Prostate gland (tissue), 2 donors: Measurements from ENCODE around the gene E2F2. TPM values are rescaled to one million over a fixed set of nuclear protein-coding genes. Genes with fewer than 3 reads are reported as not detected.

Source experiments
- DNase-seq: peaks from one replicate; pipeline ENCODE4 v3.0.0-alpha.2; 2019; ENCODE audit warnings: low spot score
- H3K27ac ChIP-seq, 2 donors: fragments of 200-600 bp; sonication (generic); 2 replicates each; pipeline ENCODE4 v1.5.1; 2017 to 2019
- H3K27me3 ChIP-seq: fragments of 200-600 bp; sonication (generic); replicated peaks from 2 replicates; pipeline ENCODE4 v1.5.1; 2019; ENCODE audit not compliant: insufficient read depth
- H3K36me3 ChIP-seq, 2 donors: fragments of 200-600 bp; sonication (generic); 1 replicate in 1 of 2; 2 replicates in 1 of 2; pipeline versions ENCODE4 v1.5.1 to v1.8.1; 2017 to 2019
- H3K4me1 ChIP-seq: fragments of 200-600 bp; sonication (generic); replicated peaks from 2 replicates; pipeline ENCODE4 v1.5.1; 2019
- H3K4me3 ChIP-seq, 2 donors: fragments of 200-600 bp; sonication (generic); 2 replicates each; pipeline ENCODE4 v1.5.1; 2017 to 2019
- H3K9me3 ChIP-seq: fragments of 200-600 bp; sonication (generic); 2 replicates; pipeline ENCODE4 v1.5.1; 2017
- POLR2A ChIP-seq: fragments of 450-650 bp; IDR thresholded peaks from one replicate; pipeline ENCODE4 v1.6.1; 2016; ENCODE audit warnings: antibody characterized with exemption, mild to moderate bottlenecking
- POLR2AphosphoS5 ChIP-seq: sonication (generic); formaldehyde crosslinking; IDR thresholded peaks from one replicate; pipeline ENCODE4 v1.6.1; 2017; ENCODE audit warnings: antibody characterized with exemption
- WGBS: methylation state at CpG from one replicate; pipeline ENCODE4 v1.1.5; 2018; 5-methylcytosine and 5-hydroxymethylcytosine counted together
- intact Hi-C: fragments of 100-400 bp; cut with DNase I; formaldehyde crosslinking; loops from one replicate; pipeline ENCODE4 v1.14.2; 2022
- total RNA-seq, 2 donors: library from RNA; depleted of rRNA; stranded (reverse); fragments of >200 nt; gene quantifications; one replicate each; pipeline ENCODE4 v1.1.0, GENCODE V29; 2016
- TF ChIP-seq, protein P1 (sequence below), 4 experiments: fragments of 200-600 bp in 2 of 4; fragments of 450-650 bp in 2 of 4; sonication (generic) in 2 of 4; IDR thresholded peaks; 1 replicate in 3 of 4; 2 replicates in 1 of 4; pipeline ENCODE4 v1.5.1; 2016 to 2019; ENCODE audit warnings: antibody characterized with exemption in 4 of 4, mild to moderate bottlenecking in 2 of 4, moderate library complexity in 2 of 4

The E2F2 gene
- total RNA-seq, 2 donors from 2014 or later: 1.0 to 4.1 TPM

GRCh38 chr1:23522244-23522982 lies 8.6 kb downstream of the E2F2 start:
- Histone ChIP-seq H3K4me1 (no peaks in the 10 kb centered on the region), H3K27me3 (no peaks in the 10 kb centered on the region), H3K4me3 (no peak overlapping the region), H3K27ac (no peak overlapping the region), H3K36me3 (no peaks in the 10 kb centered on the region), H3K9me3 (no peaks in the 10 kb centered on the region)
- intact Hi-C loops: no loop called here
- no peak for TF ChIP-seq POLR2AphosphoS5
- TF ChIP-seq POLR2A: no peak
- TF ChIP-seq, protein P1, sequence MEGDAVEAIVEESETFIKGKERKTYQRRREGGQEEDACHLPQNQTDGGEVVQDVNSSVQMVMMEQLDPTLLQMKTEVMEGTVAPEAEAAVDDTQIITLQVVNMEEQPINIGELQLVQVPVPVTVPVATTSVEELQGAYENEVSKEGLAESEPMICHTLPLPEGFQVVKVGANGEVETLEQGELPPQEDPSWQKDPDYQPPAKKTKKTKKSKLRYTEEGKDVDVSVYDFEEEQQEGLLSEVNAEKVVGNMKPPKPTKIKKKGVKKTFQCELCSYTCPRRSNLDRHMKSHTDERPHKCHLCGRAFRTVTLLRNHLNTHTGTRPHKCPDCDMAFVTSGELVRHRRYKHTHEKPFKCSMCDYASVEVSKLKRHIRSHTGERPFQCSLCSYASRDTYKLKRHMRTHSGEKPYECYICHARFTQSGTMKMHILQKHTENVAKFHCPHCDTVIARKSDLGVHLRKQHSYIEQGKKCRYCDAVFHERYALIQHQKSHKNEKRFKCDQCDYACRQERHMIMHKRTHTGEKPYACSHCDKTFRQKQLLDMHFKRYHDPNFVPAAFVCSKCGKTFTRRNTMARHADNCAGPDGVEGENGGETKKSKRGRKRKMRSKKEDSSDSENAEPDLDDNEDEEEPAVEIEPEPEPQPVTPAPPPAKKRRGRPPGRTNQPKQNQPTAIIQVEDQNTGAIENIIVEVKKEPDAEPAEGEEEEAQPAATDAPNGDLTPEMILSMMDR (IDR thresholded peaks at IDR 0.05): no peak
- 87% methylated on average over 7 of the region's 7 CpGs for WGBS
- DNase-seq: no peak

- H3K9me3 ChIP-seq: no peaks in the 10 kb centered on the region
- no peak overlapping the region for H3K4me3 ChIP-seq
- 92% methylated on average over 16 of the region's 16 CpGs for WGBS
- H3K27me3 ChIP-seq: no peaks in the 10 kb centered on the region
- no peaks in the 10 kb centered on the region for H3K4me1 ChIP-seq
- no peaks in the 10 kb centered on the region for H3K36me3 ChIP-seq
- no peak overlapping the region for H3K27ac ChIP-seq
- intact Hi-C loops: no loop called here
- TF ChIP-seq POLR2A (no peak), POLR2AphosphoS5 (no peak)
- TF ChIP-seq, protein P1 (IDR thresholded peaks at IDR 0.05): no peak
- DNase-seq: no peak
These were observed 9.4 kb downstream of the E2F2 start for GRCh38 chr1:23521588-23521987.

DNA sequence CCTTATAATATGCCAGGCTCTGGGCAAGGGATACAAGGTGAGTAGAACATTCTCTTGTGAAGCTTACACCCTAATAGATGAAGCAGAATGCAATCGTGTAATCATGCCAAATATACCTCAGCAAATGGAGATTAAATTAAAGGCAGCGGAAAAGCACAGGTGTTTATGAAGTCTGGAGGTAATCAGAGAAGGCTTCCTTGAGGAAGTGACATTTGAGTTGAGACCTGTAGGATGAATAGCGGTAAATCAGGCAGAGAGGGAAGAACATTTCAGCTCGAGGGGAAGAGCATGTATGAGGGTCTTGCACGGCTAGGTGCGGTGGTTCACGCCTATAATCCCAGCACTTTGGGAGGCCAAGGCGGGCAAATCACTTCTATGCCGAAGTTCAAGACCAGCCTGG lies 13.5 kb downstream of the E2F2 start:
- Histone ChIP-seq H3K9me3 (no peaks in the 10 kb centered on the region), H3K27me3 (no peaks in the 10 kb centered on the region), H3K4me3 (no peak overlapping the region), H3K36me3 (no peaks in the 10 kb centered on the region), H3K27ac (no peak overlapping the region), H3K4me1 (no peaks in the 10 kb centered on the region)
- TF ChIP-seq POLR2AphosphoS5: no peak
- TF ChIP-seq, protein P1 (IDR thresholded peaks at IDR 0.05): no peak
- TF ChIP-seq POLR2A: no peak
- intact Hi-C loops: no loop called here
- WGBS: 91% methylated on average over 9 of the region's 9 CpGs
- DNase-seq: no peak

DNA sequence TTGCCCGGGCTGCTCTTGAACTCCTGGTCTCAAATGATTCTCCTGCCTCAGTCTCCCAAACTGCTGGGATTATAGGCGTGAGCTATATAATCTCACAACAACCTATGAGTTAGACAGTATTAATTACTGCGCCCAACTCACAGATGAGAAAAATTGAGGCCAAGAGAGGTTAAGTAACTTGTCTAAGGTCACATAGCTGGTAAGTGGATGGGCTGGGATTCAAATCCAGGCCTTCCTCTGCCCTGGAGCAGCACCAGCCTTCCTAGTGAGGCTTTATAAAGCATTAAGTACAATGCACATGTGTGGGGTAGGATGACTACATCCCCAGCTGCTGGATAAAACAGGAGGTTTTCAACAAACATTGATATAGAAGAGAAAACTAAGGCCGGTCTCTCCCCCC lies 15.1 kb downstream of the E2F2 start:
- H3K36me3 ChIP-seq: no peaks in the 10 kb centered on the region
- 97% methylated on average over 4 of the region's 4 CpGs for WGBS
- TF ChIP-seq, protein P1 (IDR thresholded peaks at IDR 0.05): no peak
- no peak for TF ChIP-seq POLR2A
- TF ChIP-seq POLR2AphosphoS5: no peak
- intact Hi-C loops: no loop called here
- no peaks in the 10 kb centered on the region for H3K9me3 ChIP-seq
- H3K4me3 ChIP-seq: no peak overlapping the region
- DNase-seq: no peak
- H3K27me3 ChIP-seq: no peaks in the 10 kb centered on the region
- H3K27ac ChIP-seq: no peak overlapping the region
- H3K4me1 ChIP-seq: no peaks in the 10 kb centered on the region

- TF ChIP-seq POLR2AphosphoS5 (no peak), POLR2A (no peak)
- TF ChIP-seq, protein P1 (IDR thresholded peaks at IDR 0.05): no peak
- no peaks in the 10 kb centered on the region for H3K36me3 ChIP-seq
- intact Hi-C loops: no loop called here
These were observed 16.8 kb downstream of the E2F2 start for GRCh38 chr1:23514111-23514679.

More at GRCh38 chr1:23514111-23514679, 16.8 kb downstream of the E2F2 start:
- Histone ChIP-seq H3K9me3 (no peaks in the 10 kb centered on the region), H3K4me1 (no peaks in the 10 kb centered on the region), H3K4me3 (no peak overlapping the region), H3K27me3 (no peaks in the 10 kb centered on the region), H3K27ac (no peak overlapping the region)
- 92% methylated on average over 3 of the region's 3 CpGs for WGBS
- no peak for DNase-seq
